Activated naive CD4-positive, alpha-beta T cell treated with anti-CD3 and anti-CD28 coated beads, Interleukin-2, amount 50 U/mL, for 72 hours (primary cell): Measurements from ENCODE around the gene CADPS. TPM values are rescaled to one million over a fixed set of nuclear protein-coding genes. Genes with fewer than 3 reads are reported as not detected.

ENCODE experiments used
- ATAC-seq, 2 donors: fragments of 150-1000 bp; cut with Tn5 transposase; 2 replicates each; pipeline ENCODE4 v1.10.0; 2021; ENCODE audit warnings: mild to moderate bottlenecking in 2 of 2, moderate library complexity in 2 of 2
- DNase-seq, 2 donors: peaks; one replicate each; pipeline ENCODE4 v3.0.0; 2021 to 2022; ENCODE audit warnings: low spot score in 2 of 2
- H3K27ac Mint-ChIP-seq, 2 donors: one replicate each; pipeline ENCODE4 v1.8.0; 2022; ENCODE audit warnings: mild to moderate bottlenecking in 2 of 2, mixed read lengths in 2 of 2
- H3K36me3 Mint-ChIP-seq, 2 donors: one replicate each; pipeline ENCODE4 v1.8.0; 2022; ENCODE audit warnings: mixed read lengths in 2 of 2
- H3K9me3 Mint-ChIP-seq, 2 donors: one replicate each; pipeline ENCODE4 v1.8.0; 2022; ENCODE audit warnings: mixed read lengths in 2 of 2
- total RNA-seq, 2 donors: library from RNA; stranded (reverse); gene quantifications; one replicate each; pipeline ENCODE4 v1.2.3, GENCODE V29; 2022

CADPS gene
- total RNA-seq, 2 donors from 2014 or later, result not detected

DNA sequence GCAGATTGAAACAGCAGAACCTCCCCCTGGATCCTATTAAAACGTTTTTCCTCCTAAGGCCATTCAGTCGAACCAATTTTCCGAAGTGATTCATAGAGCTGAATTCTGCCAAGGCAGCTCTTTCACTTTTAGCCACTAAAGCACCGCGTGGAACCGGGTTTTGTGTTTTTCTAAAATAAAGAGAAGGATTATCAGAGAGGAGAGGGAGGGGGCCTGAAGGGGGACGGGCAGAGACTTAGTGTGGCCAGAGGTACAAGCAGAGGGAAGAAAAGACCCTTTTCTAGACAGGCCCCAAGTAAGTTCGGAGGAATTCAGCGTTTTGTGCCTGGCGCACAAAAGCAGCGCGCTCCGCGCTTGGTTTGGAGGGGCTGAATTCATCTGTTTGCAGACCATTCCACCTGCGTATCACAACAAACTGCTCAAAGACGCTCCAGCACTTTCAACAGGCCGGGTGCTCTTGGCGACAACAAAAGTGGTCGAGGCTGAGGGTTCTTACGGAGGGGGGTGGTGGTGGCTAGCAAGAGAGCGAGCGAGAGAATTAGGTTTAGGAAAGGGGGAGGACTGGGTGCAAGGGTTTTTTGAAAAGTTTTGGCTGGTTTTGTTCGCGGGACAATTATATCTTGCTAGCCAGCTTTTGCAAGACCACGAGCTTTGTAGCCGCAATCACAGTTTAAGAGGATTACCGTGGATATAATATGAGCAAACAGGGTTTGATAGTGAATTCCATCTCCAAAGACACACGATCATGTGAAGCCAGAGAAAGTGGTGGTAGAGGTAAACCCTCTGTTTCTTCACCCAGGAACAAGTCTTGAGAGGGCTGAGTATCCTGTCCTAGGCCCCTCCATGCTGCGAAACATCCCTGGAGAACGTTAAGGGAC, 500.6 kb downstream of the CADPS start:
- peaks cover 8 to 18% of the 10 kb centered on the region in 2 donors for H3K36me3 Mint-ChIP-seq
- no peak for ATAC-seq
- H3K9me3 Mint-ChIP-seq, result no peaks in the 10 kb centered on the region
- DNase-seq, result no peak
- no peak overlapping the region for H3K27ac Mint-ChIP-seq

DNA sequence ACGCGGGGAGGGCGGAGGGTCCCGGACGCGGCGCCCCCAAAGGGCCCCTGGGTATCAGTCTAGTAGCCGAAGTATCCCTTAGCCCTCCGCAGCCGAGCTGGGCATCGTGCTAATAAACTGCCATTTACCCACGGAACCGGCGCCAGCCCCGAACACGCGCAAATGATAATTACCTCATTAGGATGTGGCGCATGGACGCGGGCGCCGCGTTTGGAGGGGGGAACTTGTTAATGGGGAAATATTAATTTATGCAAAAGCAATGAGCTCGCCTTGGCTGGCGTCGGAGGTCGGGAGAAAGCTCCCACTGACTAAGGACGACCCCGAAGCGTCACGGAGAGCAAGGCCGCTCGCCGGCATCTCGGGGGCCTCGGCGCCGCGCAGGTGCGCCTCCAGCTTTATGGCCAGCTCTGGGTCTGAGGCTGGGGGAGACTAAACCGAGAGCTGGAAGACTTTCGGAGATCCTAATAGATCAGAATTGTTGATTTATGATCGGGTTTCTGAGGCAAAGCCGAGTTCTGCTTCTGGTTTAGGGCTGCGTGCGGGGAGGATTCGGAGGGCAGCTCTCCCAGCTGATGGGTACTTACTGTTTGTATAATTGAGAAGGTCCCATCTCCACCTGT, 501.4 kb downstream of the CADPS start:
- ATAC-seq (no peak), DNase-seq (no peak)
- no peak overlapping the region for H3K27ac Mint-ChIP-seq
- H3K36me3 Mint-ChIP-seq, result peaks cover 8 to 18% of the 10 kb centered on the region in 2 donors
- H3K9me3 Mint-ChIP-seq, result no peaks in the 10 kb centered on the region

DNA sequence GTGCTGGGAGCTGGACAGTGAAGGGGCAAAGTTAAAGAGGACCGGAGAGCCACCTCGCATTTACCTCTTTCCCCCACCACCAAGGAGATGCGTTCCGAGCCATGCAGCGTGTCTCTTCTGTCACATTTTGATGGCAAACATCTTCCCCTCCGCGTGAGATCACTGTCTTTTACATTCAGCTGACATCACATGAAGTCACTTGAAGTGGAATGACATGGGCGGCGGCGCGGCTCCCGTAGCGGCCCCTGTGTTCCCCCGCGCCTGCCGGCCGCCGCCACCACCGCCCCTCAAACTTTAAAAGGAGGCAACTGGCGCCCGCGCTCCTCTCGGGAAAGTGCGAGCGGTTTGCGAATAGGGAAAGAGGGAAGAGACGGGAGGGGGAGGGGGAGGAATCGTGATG, 502.0 kb downstream of the CADPS start, which contains the start of gene FEZF2:
Gene FEZF2, minus strand, starts transcription at position 336 of the 400 bp plus-strand sequence. CDS start 682 bp downstream, outside the sequence.
- Mint-ChIP-seq H3K9me3 (no peaks in the 10 kb centered on the region), H3K27ac (no peak within 1 kb of the TSS), H3K36me3 (peaks cover 8 to 24% of the 10 kb centered on the region in 2 donors)
- DNase-seq (no peak), ATAC-seq (no peak)

DNA sequence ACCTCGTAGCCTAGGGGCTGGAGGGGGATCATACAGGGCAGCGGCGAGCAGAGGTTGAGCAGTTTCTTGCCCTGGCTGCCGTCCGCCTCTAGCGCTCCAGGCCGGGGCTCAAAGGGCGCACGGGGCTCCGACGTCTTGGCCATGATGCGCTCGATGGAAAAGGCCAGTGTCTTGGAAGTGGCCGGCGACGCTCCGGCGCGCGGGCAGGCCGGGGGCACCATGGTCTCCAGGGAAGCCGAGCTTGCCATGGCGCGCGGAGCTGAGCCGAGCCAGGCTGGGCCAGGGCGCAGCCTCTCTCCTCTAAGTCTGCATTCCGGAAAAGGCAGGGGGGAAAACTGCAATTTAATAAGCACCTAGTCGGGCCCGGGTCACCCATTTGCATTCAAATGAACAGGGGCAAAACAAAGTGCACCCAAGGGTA, 502.6 kb downstream of the CADPS start:
- peaks cover 8 to 30% of the 10 kb centered on the region in 2 donors for H3K36me3 Mint-ChIP-seq
- no peak overlapping the region for H3K27ac Mint-ChIP-seq
- no peaks in the 10 kb centered on the region for H3K9me3 Mint-ChIP-seq
- ATAC-seq (no peak), DNase-seq (no peak)

DNA sequence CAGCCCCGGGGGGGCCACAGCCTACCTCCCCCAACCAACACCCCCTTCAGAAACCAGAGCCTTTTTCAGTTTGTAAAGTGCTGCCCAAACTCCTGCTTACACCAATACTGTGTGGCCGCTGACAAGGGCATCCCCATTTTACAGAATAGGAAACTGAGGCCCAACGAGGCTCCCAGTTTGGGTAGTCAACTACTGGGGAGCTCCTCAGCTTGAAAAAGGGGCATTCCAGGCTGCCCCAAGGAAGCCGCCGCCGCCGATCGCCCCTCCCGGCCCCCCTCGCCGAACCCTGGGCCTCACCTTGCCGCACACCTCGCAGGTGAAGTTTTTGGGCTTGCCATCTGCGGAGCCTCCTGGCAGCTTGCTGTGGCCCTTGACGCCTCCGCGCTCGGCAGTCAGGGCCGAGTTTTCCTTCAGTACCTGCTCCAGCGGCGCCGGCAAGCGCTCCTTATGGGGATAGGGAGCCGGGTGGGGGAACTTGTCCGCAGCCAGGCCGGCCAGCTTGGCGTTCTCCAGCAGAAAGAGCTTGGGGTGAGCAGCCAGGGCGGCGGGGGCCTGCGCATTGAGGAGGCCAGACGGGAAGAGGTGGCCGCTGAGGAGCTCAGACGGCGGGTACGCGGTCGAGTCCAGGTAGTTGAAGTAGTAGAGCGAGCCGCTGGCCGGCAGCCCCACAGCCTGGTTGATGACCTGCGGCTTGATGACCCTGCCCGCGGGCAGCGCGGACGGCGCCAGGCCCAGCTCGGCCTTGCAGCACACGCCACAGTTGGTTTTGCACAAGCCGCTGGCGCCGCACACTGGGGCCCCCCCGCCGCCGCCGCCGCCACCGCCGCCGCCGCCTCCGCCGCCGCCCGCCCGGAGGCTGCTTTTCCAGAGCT, 503.3 kb downstream of the CADPS start:
- H3K27ac Mint-ChIP-seq, result no peak overlapping the region
- DNase-seq, result no peak
- no peak for ATAC-seq
- H3K36me3 Mint-ChIP-seq, result peaks cover 8 to 35% of the 10 kb centered on the region in 2 donors
- H3K9me3 Mint-ChIP-seq, result no peaks in the 10 kb centered on the region

DNA sequence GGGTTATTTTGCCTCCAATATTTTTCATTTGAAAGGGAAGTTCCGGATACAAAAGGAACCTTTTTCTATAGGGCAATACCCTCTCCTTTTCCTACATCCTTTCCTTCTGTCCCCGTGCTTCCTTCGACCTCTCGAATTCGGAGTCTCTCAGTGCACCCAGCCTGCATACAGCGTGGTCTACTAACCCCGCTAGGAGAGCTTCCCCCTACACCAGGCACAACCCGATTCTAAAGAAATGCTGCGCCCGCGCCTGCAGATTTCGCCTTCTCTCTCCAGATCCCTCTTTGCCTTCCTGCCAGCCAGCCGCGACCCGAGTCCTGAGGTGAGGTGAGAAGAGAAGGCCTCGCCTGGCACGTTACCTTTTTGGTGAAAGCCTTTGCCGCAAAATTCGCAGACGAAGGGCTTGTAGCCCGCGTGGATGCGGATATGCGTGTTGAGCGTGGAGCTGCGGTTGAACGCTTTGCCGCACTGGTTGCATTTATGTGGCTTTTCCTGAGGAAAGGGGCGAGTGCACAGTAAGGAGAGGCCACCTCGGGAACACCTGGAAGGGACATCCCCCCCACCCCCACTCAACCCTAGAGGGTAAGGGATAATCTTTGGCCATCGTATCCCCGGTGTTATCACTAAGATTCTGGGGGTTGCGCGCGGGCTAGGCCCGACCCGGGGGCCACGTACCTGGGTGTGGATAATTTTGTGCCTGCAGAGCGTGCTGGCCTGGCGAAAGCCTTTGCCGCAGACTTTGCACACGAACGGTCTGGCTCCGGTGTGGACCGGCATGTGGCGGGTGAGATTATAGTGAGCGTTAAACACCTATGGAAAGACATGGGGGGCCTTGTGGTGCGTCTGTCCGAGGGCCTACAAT, 504.1 kb downstream of the CADPS start:
- ATAC-seq, result no peak
- no peak for DNase-seq
- Mint-ChIP-seq H3K27ac (peak overlapping the region in 1 of 2 donors; percentile 93), H3K36me3 (peaks cover 8 to 33% of the 10 kb centered on the region in 2 donors), H3K9me3 (no peaks in the 10 kb centered on the region)

DNA sequence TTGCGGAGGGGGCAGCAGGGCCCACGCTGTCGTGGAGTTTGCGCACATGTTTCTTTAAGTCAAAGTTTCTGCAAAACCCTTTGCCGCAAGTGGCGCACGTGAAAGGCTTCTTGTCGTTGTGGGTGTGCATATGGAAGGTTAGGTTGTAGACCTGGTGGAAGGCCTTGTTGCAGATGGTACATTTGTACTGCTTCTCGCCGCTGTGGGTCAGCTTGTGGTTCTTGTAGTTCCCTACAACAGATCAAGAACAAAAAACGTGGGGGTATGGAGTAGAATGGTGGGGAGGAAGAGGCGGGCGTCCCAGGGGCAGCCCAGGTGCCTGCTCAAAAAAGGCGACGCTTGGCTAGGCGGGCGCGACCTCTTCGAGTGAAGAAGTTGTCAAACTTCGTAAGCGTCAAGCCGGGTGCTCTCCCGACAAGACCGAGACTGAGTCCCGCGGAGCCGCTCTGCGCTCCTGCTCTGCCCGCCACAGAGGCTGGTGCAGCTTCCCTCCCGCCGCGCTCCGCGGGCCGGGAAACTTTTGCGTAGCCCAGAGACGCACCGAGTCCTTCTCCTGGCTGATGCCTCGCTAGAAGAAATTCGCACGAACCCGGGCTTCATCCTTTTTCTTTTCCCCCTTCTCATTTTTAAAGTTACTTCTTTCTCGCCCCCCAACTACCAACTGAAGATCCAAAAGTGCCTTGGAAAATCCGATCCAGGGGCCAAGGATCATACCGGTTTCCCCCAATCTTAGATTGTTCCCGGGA, 504.9 kb downstream of the CADPS start:
- ATAC-seq (no peak), DNase-seq (no peak)
- H3K9me3 Mint-ChIP-seq, result no peaks in the 10 kb centered on the region

DNA sequence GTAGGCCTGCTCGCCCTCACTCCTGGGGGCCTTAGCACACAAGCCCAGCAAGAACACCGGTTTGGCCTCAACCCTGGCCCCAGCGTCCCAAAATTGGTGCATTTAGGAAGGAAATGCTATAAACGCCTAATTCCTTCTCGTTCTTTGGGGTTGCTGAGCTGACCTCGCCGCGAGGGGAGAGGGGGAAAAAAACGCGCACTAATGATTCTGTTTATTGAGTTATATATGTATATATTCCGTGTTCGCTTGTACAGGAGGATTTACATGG, 505.8 kb downstream of the CADPS start:
- DNase-seq (no peak), ATAC-seq (no peak)
- H3K36me3 Mint-ChIP-seq, result peaks cover 8 to 33% of the 10 kb centered on the region in 2 donors
- peak overlapping the region in 1 of 2 donors; percentile 93 for H3K27ac Mint-ChIP-seq
- H3K9me3 Mint-ChIP-seq, result no peaks in the 10 kb centered on the region

More for the DNA sequence above, 504.9 kb downstream of the CADPS start:
- Mint-ChIP-seq H3K36me3 (peaks cover 8 to 33% of the 10 kb centered on the region in 2 donors), H3K27ac (peak overlapping the region in 1 of 2 donors; percentile 93)

DNA sequence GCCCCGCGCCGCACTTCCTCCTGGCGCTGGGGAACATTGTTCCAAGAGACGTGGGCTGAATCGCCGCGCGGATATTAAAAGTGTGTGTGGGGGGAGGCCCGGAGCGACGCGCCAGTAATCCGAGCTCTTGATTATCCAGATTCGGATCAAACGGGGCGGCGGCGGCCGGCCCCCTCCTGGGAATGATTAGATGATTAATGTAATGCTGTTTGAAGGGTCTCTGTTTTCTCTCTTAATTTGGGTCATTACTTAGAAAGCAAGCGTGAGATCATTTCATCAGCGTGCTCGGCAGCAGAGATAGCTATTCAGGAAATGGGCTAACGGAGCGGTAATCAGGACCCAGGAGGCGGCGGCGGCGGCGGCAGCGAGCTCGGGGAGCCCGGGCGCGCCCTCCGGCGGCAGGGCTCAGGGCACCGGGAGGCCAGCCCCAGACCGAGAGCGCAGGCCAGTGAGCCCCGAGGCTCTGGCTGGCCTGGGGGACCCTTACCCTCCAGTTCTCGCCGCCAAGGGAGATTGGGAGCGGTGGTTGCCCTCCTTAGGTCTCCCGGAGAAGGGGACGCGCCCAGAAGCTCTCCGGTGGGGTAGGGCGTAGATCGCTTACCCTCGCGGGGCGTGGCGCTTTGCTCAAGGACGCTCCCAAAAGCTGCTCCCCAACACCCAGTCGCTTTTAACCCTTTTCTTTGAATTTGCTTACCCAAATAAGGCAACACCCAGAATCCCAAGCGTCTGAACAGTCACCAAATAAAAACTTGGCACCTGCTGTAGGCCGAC, 506.3 kb downstream of the CADPS start:
- ATAC-seq, result no peak
- Mint-ChIP-seq H3K27ac (no peak overlapping the region), H3K36me3 (peaks cover 8 to 33% of the 10 kb centered on the region in 2 donors), H3K9me3 (no peaks in the 10 kb centered on the region)
- no peak for DNase-seq

DNA sequence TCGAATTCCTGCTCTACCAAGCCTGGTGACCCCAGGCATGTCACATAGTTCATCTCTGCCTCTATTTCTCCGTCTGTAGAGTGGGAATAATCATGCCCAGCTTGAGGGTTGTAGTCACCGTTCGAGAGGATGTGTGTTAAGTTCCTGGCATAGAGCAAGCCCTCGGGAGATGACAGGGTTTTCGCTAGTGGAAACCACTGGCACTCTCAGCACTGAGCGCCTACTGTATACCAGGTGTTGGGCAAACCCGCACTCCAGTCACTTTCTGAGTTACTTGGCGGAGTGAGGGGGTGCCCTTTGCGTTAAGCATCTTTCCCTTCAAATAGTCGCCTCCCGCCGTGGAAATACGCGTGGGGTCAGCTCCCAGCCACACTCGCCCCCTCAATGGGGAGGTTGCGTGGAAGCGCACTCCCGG, 506.9 kb downstream of the CADPS start:
- H3K36me3 Mint-ChIP-seq, result peaks cover 8 to 33% of the 10 kb centered on the region in 2 donors
- H3K9me3 Mint-ChIP-seq, result no peaks in the 10 kb centered on the region
- no peak overlapping the region for H3K27ac Mint-ChIP-seq
- no peak for DNase-seq
- ATAC-seq, result no peak

DNA sequence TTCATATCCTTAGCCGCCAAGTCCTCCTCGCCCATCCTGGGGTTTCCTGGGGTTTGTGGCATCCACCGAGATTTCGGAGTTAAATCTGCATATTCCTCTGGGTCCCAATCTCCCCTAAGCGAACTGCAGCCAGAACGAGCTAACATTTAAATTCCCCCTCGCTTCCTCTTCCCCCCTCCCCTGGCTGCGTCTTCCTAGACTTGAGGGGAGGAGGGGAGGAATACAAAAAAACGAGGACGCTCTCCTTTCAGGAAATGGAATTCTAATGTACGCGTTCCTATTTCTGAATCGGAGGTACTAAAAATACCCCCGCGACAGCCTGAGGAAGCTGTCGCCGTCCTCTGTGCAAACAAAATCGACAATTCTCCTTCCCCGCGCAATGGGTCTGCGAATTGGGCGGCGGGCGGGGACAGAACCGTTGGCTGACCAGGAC, 507.4 kb downstream of the CADPS start:
- ATAC-seq (no peak), DNase-seq (no peak)
- H3K9me3 Mint-ChIP-seq, result no peaks in the 10 kb centered on the region

DNA sequence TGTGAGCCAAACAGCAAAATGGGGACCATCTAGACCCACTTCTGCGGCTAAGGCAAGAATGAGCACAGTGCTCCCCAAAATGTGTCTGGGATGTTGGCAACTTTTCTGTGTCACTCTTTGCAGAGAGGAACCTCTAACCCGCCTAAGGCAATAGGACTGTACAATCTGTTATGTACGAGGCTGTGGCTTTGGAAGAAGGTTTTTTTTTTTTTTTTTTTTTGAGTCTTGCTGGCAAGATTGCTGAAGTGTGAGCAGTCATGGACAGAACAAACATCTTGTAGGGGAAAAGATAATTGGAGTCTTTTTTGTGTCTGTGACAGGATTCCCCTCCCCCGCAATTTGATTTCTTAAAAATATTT, 509.1 kb downstream of the CADPS start:
- Mint-ChIP-seq H3K36me3 (peaks cover 4 to 29% of the 10 kb centered on the region in 2 donors), H3K9me3 (peaks cover 0 to under 1% of the 10 kb centered on the region in 2 donors), H3K27ac (no peak overlapping the region)
- ATAC-seq (no peak), DNase-seq (no peak)

More for the DNA sequence above, 507.4 kb downstream of the CADPS start:
- Mint-ChIP-seq H3K36me3 (peaks cover 8 to 33% of the 10 kb centered on the region in 2 donors), H3K27ac (no peak overlapping the region)

DNA sequence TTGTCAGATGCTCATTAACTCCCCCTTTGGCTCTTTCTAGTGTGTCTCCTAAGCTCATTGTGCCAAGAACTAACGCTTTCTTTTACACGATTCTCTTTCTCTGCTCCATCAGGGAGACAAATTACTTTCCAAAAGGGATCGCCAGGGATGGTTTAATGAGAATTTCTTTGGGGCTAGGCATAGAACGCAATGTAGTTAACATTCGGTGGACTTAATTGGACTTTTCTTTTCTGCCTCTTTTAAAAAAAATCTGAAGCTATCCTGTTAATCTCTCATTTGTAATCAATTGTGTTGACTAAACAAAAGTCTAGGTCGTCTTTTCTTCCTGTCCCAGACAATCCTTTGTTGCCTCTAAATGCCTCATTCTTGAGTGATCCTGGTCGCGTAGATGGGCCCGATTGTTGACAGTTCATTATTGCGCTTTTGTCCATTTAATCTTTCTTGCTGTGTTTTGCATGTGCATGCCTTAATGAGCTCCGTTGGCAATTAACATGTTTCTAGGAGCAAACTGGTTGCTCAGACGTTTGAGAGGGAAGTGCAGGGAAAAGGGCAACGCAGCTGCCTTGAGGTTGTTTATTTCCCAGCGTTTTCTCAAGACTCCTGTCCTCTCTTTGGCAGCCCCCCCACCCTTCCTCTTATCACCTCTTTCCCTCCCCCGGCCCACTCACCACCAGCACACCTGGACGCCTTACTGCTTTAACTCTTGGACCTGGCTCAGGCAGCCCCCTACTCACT, 509.7 kb downstream of the CADPS start:
- H3K27ac Mint-ChIP-seq, result no peak overlapping the region
- H3K9me3 Mint-ChIP-seq, result peaks cover 0 to 6% of the 10 kb centered on the region in 2 donors
- no peak for DNase-seq
- ATAC-seq, result no peak
- peaks cover 0 to 27% of the 10 kb centered on the region in 2 donors for H3K36me3 Mint-ChIP-seq

DNA sequence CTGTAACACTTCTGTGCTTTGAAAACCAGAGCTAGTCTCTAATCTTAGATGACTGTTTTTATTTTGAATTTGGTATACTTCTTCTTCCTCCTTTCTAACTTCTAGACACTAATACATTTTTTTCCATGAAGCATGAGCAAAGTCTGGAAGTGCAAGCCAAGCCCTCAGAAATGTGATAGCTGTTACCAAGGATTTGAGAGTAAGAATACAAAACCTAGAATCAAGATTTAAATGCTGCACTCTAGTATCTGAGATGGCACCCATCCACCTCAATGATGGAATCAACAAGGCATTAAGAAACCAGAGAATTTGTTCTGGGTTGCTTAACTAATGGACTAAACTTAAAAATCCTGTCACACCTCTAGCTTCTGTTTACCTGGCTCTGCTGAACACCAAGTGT, 511.0 kb downstream of the CADPS start:
- peaks cover 0 to 8% of the 10 kb centered on the region in 2 donors for H3K9me3 Mint-ChIP-seq
- DNase-seq (no peak), ATAC-seq (no peak)

More for the DNA sequence above, 511.0 kb downstream of the CADPS start:
- H3K27ac Mint-ChIP-seq, result no peak overlapping the region
- H3K36me3 Mint-ChIP-seq, result peaks cover 0 to 22% of the 10 kb centered on the region in 2 donors
